IMR-90 (cell line): ENCODE results near the gene LRG1. TPM values are rescaled to one million over a fixed set of nuclear protein-coding genes. Genes with fewer than 3 reads are reported as not detected.

Experiments used
- ATAC-seq: fragments of 200-7000 bp; cut with Tn5 transposase; 2 replicates; pipeline ENCODE4 v1.9.1; 2020; ENCODE audit warnings: low read depth, mild to moderate bottlenecking, moderate library complexity
- BruUV-seq: library from RNA; stranded (reverse); fragments of 400-500 nt; replicated peaks from 2 replicates; lab custom pipeline; 2021; lab: Mats Ljungman, UMichigan
- CTCF ChIA-PET: fragments of 300-600 bp; formaldehyde crosslinking; extraction: SDS; loops from one replicate; lab custom pipeline; 2021; ENCODE audit warnings: antibody characterized with exemption; lab: Yijun Ruan, JAX
- POLR2A ChIA-PET: fragments of 300-600 bp; sonication (Branson Sonifier 250); formaldehyde crosslinking; loops from one replicate; lab custom pipeline; 2022; ENCODE audit warnings: antibody characterized with exemption; ENCODE audit not compliant: unreplicated experiment; lab: Charles Lee
- DNase-seq: peaks from one replicate; pipeline ENCODE4 v3.0.0; 2013
- H2AFZ ChIP-seq: replicated peaks from 2 replicates; pipeline ENCODE3; 2013; ENCODE audit warnings: low read length, mild to moderate bottlenecking; ENCODE audit not compliant: poor library complexity
- H2AK5ac ChIP-seq: 2 replicates; pipeline ENCODE4 v1.6.1; 2013; ENCODE audit warnings: low read depth, low read length, inconsistent platforms
- H2AK9ac ChIP-seq: replicated peaks from 2 replicates; pipeline ENCODE3; 2013; ENCODE audit warnings: mild to moderate bottlenecking, low read depth, low read length, moderate library complexity; ENCODE audit not compliant: poor library complexity
- H2BK120ac ChIP-seq: 2 replicates; pipeline ENCODE4 v1.6.1; 2013; ENCODE audit warnings: low read depth, low read length, inconsistent platforms
- H2BK15ac ChIP-seq: 3 replicates; pipeline ENCODE4 v1.6.1; 2013; ENCODE audit warnings: low read depth, low read length, inconsistent platforms
- H2BK20ac ChIP-seq: 2 replicates; pipeline ENCODE4 v1.6.1; 2013; ENCODE audit warnings: low read depth, mild to moderate bottlenecking, inconsistent platforms, low read length, moderate library complexity
- H2BK5ac ChIP-seq: 2 replicates; pipeline ENCODE4 v1.6.1; 2013; ENCODE audit warnings: mild to moderate bottlenecking, low read depth, low read length, inconsistent platforms; ENCODE audit not compliant: poor library complexity, severe bottlenecking
- H3K14ac ChIP-seq: replicated peaks from 2 replicates; pipeline ENCODE4 v1.6.1; 2013; ENCODE audit warnings: low read depth, low read length, inconsistent platforms
- H3K18ac ChIP-seq: 2 replicates; pipeline ENCODE4 v1.6.1; 2013; ENCODE audit warnings: low read depth, low read length, control low read depth
- H3K23ac ChIP-seq: 2 replicates; pipeline ENCODE4 v1.6.1; 2013; ENCODE audit warnings: low read depth, low read length, inconsistent platforms
- H3K27ac ChIP-seq: 2 replicates; pipeline ENCODE4 v1.5.1; 2013; ENCODE audit warnings: mild to moderate bottlenecking, control low read depth, low read length; ENCODE audit not compliant: insufficient read depth
- H3K27me3 ChIP-seq: 2 replicates; pipeline ENCODE4 v1.6.1; 2013; ENCODE audit warnings: low read length; ENCODE audit not compliant: control insufficient read depth, insufficient read depth
- H3K36me3 ChIP-seq: 2 replicates; pipeline ENCODE4 v1.6.1; 2013; ENCODE audit warnings: low read length, mixed read lengths; ENCODE audit not compliant: control insufficient read depth, insufficient read depth
- H3K4ac ChIP-seq: 2 replicates; pipeline ENCODE4 v1.6.1; 2013; ENCODE audit warnings: low read depth, low read length, inconsistent platforms
- H3K4me1 ChIP-seq: 2 replicates; pipeline ENCODE4 v1.6.1; 2013; ENCODE audit warnings: low read length, mixed read lengths; ENCODE audit not compliant: control insufficient read depth, insufficient read depth
- H3K4me2 ChIP-seq: 2 replicates; pipeline ENCODE4 v1.6.1; 2013; ENCODE audit warnings: low read depth, mild to moderate bottlenecking, control low read depth, low read length, moderate library complexity
- H3K4me3 ChIP-seq: 2 replicates; pipeline ENCODE4 v1.5.1; 2013; ENCODE audit warnings: low read depth, mild to moderate bottlenecking, control low read depth, low read length, moderate library complexity; ENCODE audit not compliant: insufficient read depth
- H3K56ac ChIP-seq: 2 replicates; pipeline ENCODE4 v1.6.1; 2013; ENCODE audit warnings: low read length, inconsistent platforms; ENCODE audit not compliant: insufficient read depth; ENCODE audit errors: extremely low read depth
- H3K79me1 ChIP-seq, 2 experiments: 2 replicates each; pipeline ENCODE4 v1.6.1; 2013; ENCODE audit warnings: low read length in 2 of 2, inconsistent platforms in 1 of 2, low read depth in 1 of 2
- H3K9ac ChIP-seq: 2 replicates; pipeline ENCODE4 v1.6.1; 2013; ENCODE audit warnings: low read depth, low read length, control low read depth
- H3K9me1 ChIP-seq: 2 replicates; pipeline ENCODE4 v1.6.1; 2013; ENCODE audit warnings: low read length, inconsistent platforms; ENCODE audit not compliant: insufficient read depth
- H3K9me3 ChIP-seq: 2 replicates; pipeline ENCODE4 v1.6.1; 2013; ENCODE audit warnings: low read length; ENCODE audit not compliant: control insufficient read depth, insufficient read depth
- H4K20me1 ChIP-seq: 2 replicates; pipeline ENCODE4 v1.6.1; 2013; ENCODE audit warnings: low read length, inconsistent platforms; ENCODE audit not compliant: insufficient read depth
- H4K5ac ChIP-seq: 2 replicates; pipeline ENCODE4 v1.6.1; 2013; ENCODE audit warnings: mild to moderate bottlenecking, low read depth, low read length, control low read depth
- H4K8ac ChIP-seq, 2 experiments: 2 replicates each; pipeline ENCODE4 v1.6.1; 2013; ENCODE audit warnings: low read depth in 2 of 2, low read length in 2 of 2, control low read depth in 1 of 2, inconsistent platforms in 1 of 2
- H4K91ac ChIP-seq: 2 replicates; pipeline ENCODE4 v1.6.1; 2013; ENCODE audit warnings: low read depth, low read length, inconsistent platforms; ENCODE audit not compliant: insufficient read depth
- BHLHE40 ChIP-seq: fragments of 150-350 bp; IDR thresholded peaks from 2 replicates; pipeline ENCODE4 v1.6.1; 2016; ENCODE audit warnings: mild to moderate bottlenecking, low read depth, low read length
- CEBPB ChIP-seq: IDR thresholded peaks from 2 replicates; pipeline ENCODE4 v1.6.1; 2012; ENCODE audit warnings: low read depth, low read length, improper control_type of control experiment
- FOS ChIP-seq: fragments of 150-350 bp; IDR thresholded peaks from 2 replicates; pipeline ENCODE4 v1.6.1; 2016; ENCODE audit warnings: low read depth, low read length
- MAFK ChIP-seq: IDR thresholded peaks from 2 replicates; pipeline ENCODE4 v1.6.1; 2012; ENCODE audit warnings: low read depth, low read length, improper control_type of control experiment
- MAZ ChIP-seq: IDR thresholded peaks from 2 replicates; pipeline ENCODE4 v1.6.1; 2012; ENCODE audit warnings: low read depth, mild to moderate bottlenecking, low read length, improper control_type of control experiment, moderate library complexity, borderline replicate concordance
- MXI1 ChIP-seq: IDR thresholded peaks from 2 replicates; pipeline ENCODE4 v1.6.1; 2012; ENCODE audit warnings: low read depth, mild to moderate bottlenecking, low read length, moderate library complexity, borderline replicate concordance
- NFE2L2 ChIP-seq: fragments of 150-350 bp; IDR thresholded peaks from 2 replicates; pipeline ENCODE4 v1.6.1; 2016; ENCODE audit warnings: low read depth, mild to moderate bottlenecking, low read length
- POLR2A ChIP-seq: IDR thresholded peaks from 2 replicates; pipeline ENCODE4 v1.6.1; 2012; ENCODE audit warnings: mild to moderate bottlenecking, low read depth, low read length
- RAD21 ChIP-seq: IDR thresholded peaks from 2 replicates; pipeline ENCODE4 v1.6.1; 2012; ENCODE audit warnings: low read length, improper control_type of control experiment
- RCOR1 ChIP-seq: IDR thresholded peaks from 2 replicates; pipeline ENCODE4 v1.6.1; 2012; ENCODE audit warnings: mild to moderate bottlenecking, low read length, improper control_type of control experiment; ENCODE audit not compliant: insufficient replicate concordance
- RFX5 ChIP-seq: IDR thresholded peaks from 2 replicates; pipeline ENCODE4 v1.8.0; 2012; ENCODE audit warnings: low read depth, mild to moderate bottlenecking, low read length, moderate library complexity
- WGBS, 2 experiments: methylation state at CpG; one replicate each; pipeline versions ENCODE4 v1.1.5 to v1.1.7; 2013; ENCODE audit warnings: missing lambda C conversion rate in 2 of 2; ENCODE audit not compliant: insufficient read length in 1 of 2; ENCODE audit errors: extremely low coverage in 2 of 2; 5-methylcytosine and 5-hydroxymethylcytosine counted together
- dilution Hi-C: fragments of 300-500 bp; cut with HindIII; formaldehyde crosslinking; loops from one replicate; pipeline ENCODE4 v1.14.3; 2018; ENCODE audit warnings: low sequenced_read_pairs; ENCODE audit not compliant: unreplicated experiment
- in situ Hi-C: fragments of 300-500 bp; cut with MboI; formaldehyde crosslinking; loops from 3 replicates; pipeline ENCODE4 v1.14.3; 2019; ENCODE audit warnings: low sequenced_read_pairs, inconsistent platforms, mixed read lengths
- intact Hi-C: fragments of 100-400 bp; cut with micrococcal nuclease; formaldehyde crosslinking; loops from 2 replicates; pipeline ENCODE4 v1.10.0; 2022
- polyA plus RNA-seq, 3 experiments: library from polyadenylated mRNA; depleted of rRNA; stranded (reverse); fragments of >200 nt; gene quantifications; 2 replicates each; pipeline ENCODE4 v1.2.3, GENCODE V29; 2012; ENCODE audit warnings: low replicate concordance in 1 of 3
- total RNA-seq: library from RNA; depleted of rRNA; stranded (reverse); fragments of >200 nt; gene quantifications from 2 replicates; pipeline ENCODE4 v1.2.3, GENCODE V29; 2012
- TF ChIP-seq, protein P1 (sequence below): fragments of 150-350 bp; IDR thresholded peaks from 2 replicates; pipeline ENCODE4 v1.6.1; 2016; ENCODE audit warnings: low read depth, mild to moderate bottlenecking, low read length, moderate library complexity, borderline replicate concordance
- TF ChIP-seq, protein P2 (sequence below): fragments of 150-350 bp; IDR thresholded peaks from 2 replicates; pipeline ENCODE4 v1.6.1; 2017; ENCODE audit warnings: mild to moderate bottlenecking, antibody characterized with exemption, low read length, low read depth

LRG1 gene
- total and polyA plus RNA-seq, 2 of the 4 experiments (the other 2 are of a cell fraction) = not detected

DNA sequence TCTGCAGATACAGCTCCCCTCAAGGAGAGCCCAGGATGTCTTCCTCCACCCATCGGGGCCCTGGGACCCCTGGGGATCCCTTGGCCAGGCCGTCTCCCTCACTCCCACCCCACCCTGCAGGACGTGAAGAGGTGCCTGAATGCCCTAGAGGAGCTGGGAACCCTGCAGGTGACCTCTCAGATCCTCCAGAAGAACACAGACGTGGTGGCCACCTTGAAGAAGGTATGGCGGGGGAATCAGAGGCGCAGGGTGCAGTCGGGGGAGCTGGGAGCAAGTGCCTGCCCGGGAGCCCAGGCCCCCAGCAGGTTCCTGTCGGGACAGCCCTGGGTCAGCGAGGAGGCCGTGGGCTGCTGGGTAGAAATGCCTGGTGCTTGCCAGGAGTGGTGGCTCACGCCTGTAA, 41.1 kb downstream of the LRG1 start:
- Histone ChIP-seq H2AFZ (no peak overlapping the region), H3K56ac (no peak overlapping the region), H3K23ac (no peak overlapping the region), H2BK5ac (no peak overlapping the region), H2BK15ac (no peak overlapping the region), H2BK120ac (no peak overlapping the region), H4K20me1 (no peaks in the 10 kb centered on the region), H2BK20ac (no peak overlapping the region), H3K9ac (no peak overlapping the region), H3K79me1 (no peaks in the 10 kb centered on the region), H3K36me3 (peaks cover 75% of the 10 kb centered on the region), H3K4me1 (no peaks in the 10 kb centered on the region), H3K9me3 (no peaks in the 10 kb centered on the region), H3K9me1 (no peaks in the 10 kb centered on the region), H4K5ac (no peak overlapping the region), H2AK9ac (no peak overlapping the region), H3K4me2 (no peak overlapping the region), H3K14ac (no peak overlapping the region), H3K18ac (no peak overlapping the region), H4K91ac (no peak overlapping the region), H4K8ac (no peak overlapping the region), H2AK5ac (no peak overlapping the region), H3K27ac (no peak overlapping the region), H3K27me3 (no peaks in the 10 kb centered on the region), H3K4me3 (no peak overlapping the region), H3K4ac (no peak overlapping the region)
- ChIA-PET POLR2A (no interaction called here), CTCF (no interaction called here)
- 60% methylated on average over 1 of the region's 12 CpGs; no CpG with 5 or more reads in 1 of the 2 experiments for WGBS, 2 experiments
- DNase-seq (no peak), ATAC-seq (no peak)
- TF ChIP-seq MXI1 (no peak), BHLHE40 (no peak), CEBPB (no peak), RAD21 (no peak), RFX5 (no peak), MAZ (no peak), MAFK (no peak), FOS (no peak), POLR2A (no peak), NFE2L2 (no peak), RCOR1 (no peak)
- TF ChIP-seq, protein P1, sequence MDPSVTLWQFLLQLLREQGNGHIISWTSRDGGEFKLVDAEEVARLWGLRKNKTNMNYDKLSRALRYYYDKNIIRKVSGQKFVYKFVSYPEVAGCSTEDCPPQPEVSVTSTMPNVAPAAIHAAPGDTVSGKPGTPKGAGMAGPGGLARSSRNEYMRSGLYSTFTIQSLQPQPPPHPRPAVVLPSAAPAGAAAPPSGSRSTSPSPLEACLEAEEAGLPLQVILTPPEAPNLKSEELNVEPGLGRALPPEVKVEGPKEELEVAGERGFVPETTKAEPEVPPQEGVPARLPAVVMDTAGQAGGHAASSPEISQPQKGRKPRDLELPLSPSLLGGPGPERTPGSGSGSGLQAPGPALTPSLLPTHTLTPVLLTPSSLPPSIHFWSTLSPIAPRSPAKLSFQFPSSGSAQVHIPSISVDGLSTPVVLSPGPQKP = no peak
- TF ChIP-seq, protein P2, sequence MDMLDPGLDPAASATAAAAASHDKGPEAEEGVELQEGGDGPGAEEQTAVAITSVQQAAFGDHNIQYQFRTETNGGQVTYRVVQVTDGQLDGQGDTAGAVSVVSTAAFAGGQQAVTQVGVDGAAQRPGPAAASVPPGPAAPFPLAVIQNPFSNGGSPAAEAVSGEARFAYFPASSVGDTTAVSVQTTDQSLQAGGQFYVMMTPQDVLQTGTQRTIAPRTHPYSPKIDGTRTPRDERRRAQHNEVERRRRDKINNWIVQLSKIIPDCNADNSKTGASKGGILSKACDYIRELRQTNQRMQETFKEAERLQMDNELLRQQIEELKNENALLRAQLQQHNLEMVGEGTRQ = no peak
- intact Hi-C loops = no loop called here
- no TSS peak for BruUV-seq
- dilution Hi-C loops = no loop called here
- in situ Hi-C loops = no loop called here
